Loucy (cell line): ENCODE data around the gene BCKDK.

Experiments
- H2AFZ ChIP-seq: fragments of 200-600 bp; sonication (generic); 2 replicates; pipeline ENCODE4 v1.6.0; 2016; ENCODE audit warnings: antibody characterized with exemption, mild to moderate bottlenecking, low read length, moderate library complexity
- H3F3A ChIP-seq: fragments of 200-600 bp; 2 replicates; pipeline ENCODE4 v1.6.0; 2016; ENCODE audit warnings: antibody characterized with exemption, low read depth, mild to moderate bottlenecking
- H3K27me3 ChIP-seq: fragments of 200-600 bp; sonication (generic); 2 replicates; pipeline ENCODE4 v1.6.1; 2014; ENCODE audit warnings: low read length, mild to moderate bottlenecking; ENCODE audit not compliant: insufficient read depth, poor library complexity, severe bottlenecking
- H3K36me3 ChIP-seq: fragments of 200-600 bp; sonication (generic); 2 replicates; pipeline ENCODE4 v1.6.1; 2016; ENCODE audit warnings: low read length; ENCODE audit not compliant: insufficient read depth
- H3K4me1 ChIP-seq: fragments of 200-600 bp; sonication (generic); 2 replicates; pipeline ENCODE4 v1.5.1; 2014; ENCODE audit warnings: low read length, mild to moderate bottlenecking; ENCODE audit not compliant: insufficient read depth, poor library complexity, severe bottlenecking
- H3K4me2 ChIP-seq: fragments of 200-600 bp; sonication (generic); 2 replicates; pipeline ENCODE4 v1.6.0; 2014; ENCODE audit warnings: antibody characterized with exemption, low read length, low read depth, mild to moderate bottlenecking; ENCODE audit not compliant: poor library complexity, severe bottlenecking
- H3K4me3 ChIP-seq: fragments of 200-600 bp; sonication (generic); 2 replicates; pipeline ENCODE4 v1.5.1; 2014; ENCODE audit warnings: low read length, mild to moderate bottlenecking, mixed read lengths; ENCODE audit not compliant: poor library complexity, severe bottlenecking
- H3K79me2 ChIP-seq: fragments of 200-600 bp; sonication (generic); 2 replicates; pipeline ENCODE4 v1.6.1; 2014; ENCODE audit warnings: low read length; ENCODE audit not compliant: insufficient read depth
- H3K9ac ChIP-seq: fragments of 200-600 bp; sonication (generic); 2 replicates; pipeline ENCODE4 v1.6.0; 2014; ENCODE audit warnings: mild to moderate bottlenecking, low read depth, low read length, moderate library complexity; ENCODE audit not compliant: poor library complexity, severe bottlenecking
- H3K9me2 ChIP-seq: fragments of 200-600 bp; sonication (generic); replicated peaks from 2 replicates; pipeline ENCODE4 v1.6.1; 2016; ENCODE audit warnings: low read depth, low read length, mixed read lengths
- H3K9me3 ChIP-seq: fragments of 200-600 bp; sonication (generic); 2 replicates; pipeline ENCODE4 v1.6.1; 2014; ENCODE audit warnings: mild to moderate bottlenecking, antibody characterized with exemption, low read length, low read depth; ENCODE audit not compliant: insufficient read depth
- H4K20me1 ChIP-seq: fragments of 200-600 bp; sonication (generic); 2 replicates; pipeline ENCODE4 v1.6.0; 2014; ENCODE audit warnings: antibody characterized with exemption, low read length, mild to moderate bottlenecking; ENCODE audit not compliant: insufficient read depth, poor library complexity, severe bottlenecking
- EZH2phosphoT487 ChIP-seq: fragments of 200-600 bp; IDR thresholded peaks from 2 replicates; pipeline ENCODE4 v1.6.1; 2018; ENCODE audit warnings: antibody characterized with exemption, mild to moderate bottlenecking, moderate library complexity, borderline replicate concordance
- TF ChIP-seq, protein P1 (sequence below): fragments of 200-600 bp; sonication (generic); conservative IDR thresholded peaks from 2 replicates; pipeline ENCODE4 v1.5.1; 2014; ENCODE audit warnings: mild to moderate bottlenecking, antibody characterized with exemption, low read length

The BCKDK gene

DNA sequence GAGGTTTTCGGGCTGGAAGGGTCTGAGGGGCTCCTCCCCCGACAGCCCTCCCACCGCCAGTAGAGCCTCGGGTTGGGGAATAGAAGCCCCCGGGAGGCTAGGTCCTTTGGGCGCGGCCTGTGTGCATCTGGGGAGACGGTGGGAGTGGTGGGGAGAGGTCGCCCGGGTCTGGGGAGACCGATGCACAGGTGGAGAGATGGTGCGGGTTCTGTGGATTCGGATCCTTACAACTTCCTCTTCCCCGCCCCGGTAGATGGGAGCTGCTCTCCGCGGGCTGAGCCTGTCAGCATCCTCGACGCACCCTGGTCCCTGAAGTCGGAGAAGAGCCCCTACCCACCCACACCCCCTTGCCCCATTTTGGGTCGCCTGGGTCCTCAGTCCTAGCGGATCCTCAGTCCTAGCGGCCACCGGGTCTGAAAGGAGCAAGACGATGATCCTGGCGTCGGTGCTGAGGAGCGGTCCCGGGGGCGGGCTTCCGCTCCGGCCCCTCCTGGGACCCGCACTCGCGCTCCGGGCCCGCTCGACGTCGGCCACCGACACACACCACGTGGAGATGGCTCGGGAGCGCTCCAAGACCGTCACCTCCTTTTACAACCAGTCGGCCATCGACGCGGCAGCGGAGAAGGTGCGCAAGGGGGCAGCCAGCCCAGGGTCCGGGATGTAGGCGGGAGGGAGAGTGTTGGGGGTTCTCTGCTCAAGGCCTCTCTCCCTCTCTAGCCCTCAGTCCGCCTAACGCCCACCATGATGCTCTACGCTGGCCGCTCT, 790 bp downstream of the BCKDK start:
- H2AFZ ChIP-seq, result peak overlapping the region; percentile 91; the same call in 1 of the 2 replicates
- no peaks in the 10 kb centered on the region for H3K9me2 ChIP-seq
- peaks cover 29% of the 10 kb centered on the region for H3K79me2 ChIP-seq
- H3K27me3 ChIP-seq, result no peaks in the 10 kb centered on the region
- no peaks in the 10 kb centered on the region for H3K9me3 ChIP-seq
- peak overlapping the region; percentile 90 for H3K4me2 ChIP-seq
- H3F3A ChIP-seq, result peaks cover 10% of the 10 kb centered on the region; the same call in 1 of the 2 replicates
- TF ChIP-seq, protein P1, sequence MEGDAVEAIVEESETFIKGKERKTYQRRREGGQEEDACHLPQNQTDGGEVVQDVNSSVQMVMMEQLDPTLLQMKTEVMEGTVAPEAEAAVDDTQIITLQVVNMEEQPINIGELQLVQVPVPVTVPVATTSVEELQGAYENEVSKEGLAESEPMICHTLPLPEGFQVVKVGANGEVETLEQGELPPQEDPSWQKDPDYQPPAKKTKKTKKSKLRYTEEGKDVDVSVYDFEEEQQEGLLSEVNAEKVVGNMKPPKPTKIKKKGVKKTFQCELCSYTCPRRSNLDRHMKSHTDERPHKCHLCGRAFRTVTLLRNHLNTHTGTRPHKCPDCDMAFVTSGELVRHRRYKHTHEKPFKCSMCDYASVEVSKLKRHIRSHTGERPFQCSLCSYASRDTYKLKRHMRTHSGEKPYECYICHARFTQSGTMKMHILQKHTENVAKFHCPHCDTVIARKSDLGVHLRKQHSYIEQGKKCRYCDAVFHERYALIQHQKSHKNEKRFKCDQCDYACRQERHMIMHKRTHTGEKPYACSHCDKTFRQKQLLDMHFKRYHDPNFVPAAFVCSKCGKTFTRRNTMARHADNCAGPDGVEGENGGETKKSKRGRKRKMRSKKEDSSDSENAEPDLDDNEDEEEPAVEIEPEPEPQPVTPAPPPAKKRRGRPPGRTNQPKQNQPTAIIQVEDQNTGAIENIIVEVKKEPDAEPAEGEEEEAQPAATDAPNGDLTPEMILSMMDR, result no peak
- no peak for TF ChIP-seq EZH2phosphoT487
- peaks cover 14% of the 10 kb centered on the region for H3K4me1 ChIP-seq
- peak overlapping the region; percentile 79 for H3K4me3 ChIP-seq
- H4K20me1 ChIP-seq, result peaks cover 5% of the 10 kb centered on the region
- H3K36me3 ChIP-seq, result peaks cover 12% of the 10 kb centered on the region; the same call in 1 of the 2 replicates
- peak overlapping the region; percentile 95 for H3K9ac ChIP-seq

DNA sequence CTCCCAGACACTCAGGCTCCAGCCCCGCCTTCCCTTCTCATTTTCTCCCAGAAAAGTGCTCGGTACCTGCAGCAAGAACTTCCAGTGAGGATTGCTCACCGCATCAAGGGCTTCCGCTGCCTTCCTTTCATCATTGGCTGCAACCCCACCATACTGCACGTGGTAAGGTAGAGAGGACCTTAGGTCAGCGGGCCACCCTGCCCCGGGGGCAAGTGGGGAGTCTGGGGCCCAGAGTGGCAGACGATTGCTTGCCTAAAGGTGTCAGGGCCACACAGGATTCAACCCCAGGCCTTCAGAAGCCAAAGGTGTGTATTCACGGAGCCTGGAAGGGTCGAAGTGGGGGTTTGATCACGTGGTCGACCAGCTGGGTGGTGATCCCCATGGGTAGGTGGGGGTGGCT, 1.4 kb downstream of the BCKDK start:
- peak overlapping the region; percentile 79 for H3K4me3 ChIP-seq
- H3K4me1 ChIP-seq, result peaks cover 14% of the 10 kb centered on the region
- peaks cover 5% of the 10 kb centered on the region for H4K20me1 ChIP-seq

DNA sequence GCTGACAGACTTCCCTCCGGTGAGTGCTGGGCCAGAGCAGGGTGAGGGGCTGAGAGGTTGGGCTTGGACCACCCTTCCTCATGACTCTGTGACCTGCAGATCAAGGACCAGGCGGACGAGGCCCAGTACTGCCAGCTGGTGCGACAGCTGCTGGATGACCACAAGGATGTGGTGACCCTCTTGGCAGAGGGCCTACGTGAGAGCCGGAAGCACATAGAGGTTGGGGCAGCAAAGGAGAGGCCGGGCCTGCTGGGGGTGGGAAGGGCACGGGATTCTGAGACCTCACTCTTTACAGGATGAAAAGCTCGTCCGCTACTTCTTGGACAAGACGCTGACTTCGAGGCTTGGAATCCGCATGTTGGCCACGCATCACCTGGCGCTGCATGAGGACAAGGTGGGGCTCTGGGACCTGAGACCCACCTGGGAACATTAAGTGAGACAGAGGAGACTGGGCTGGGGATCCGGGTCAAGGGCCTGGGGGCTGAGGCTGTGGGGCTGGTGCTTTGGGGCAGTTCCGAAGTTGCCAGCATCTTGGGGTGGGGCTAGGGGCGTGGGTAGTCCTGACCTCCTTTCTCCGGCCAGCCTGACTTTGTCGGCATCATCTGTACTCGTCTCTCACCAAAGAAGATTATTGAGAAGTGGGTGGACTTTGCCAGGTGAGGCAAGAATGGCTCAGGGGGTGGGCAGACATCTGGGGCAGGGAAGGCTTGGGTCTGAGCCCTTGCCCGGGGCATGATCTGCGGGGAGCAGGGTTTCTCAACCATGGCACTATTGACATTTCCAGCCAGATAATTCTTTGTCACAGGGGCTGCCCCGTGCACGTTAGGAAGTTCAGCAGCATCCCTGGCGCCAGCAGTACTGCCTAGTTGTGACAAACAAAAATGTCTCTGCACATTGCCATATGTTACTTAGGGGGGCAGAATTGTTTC, 2.2 kb downstream of the BCKDK start:
- H2AFZ ChIP-seq, result no peak overlapping the region
- H3K27me3 ChIP-seq, result no peaks in the 10 kb centered on the region
- H3F3A ChIP-seq, result peaks cover 10% of the 10 kb centered on the region; the same call in 1 of the 2 replicates
- peaks cover 12% of the 10 kb centered on the region; the same call in 1 of the 2 replicates for H3K36me3 ChIP-seq
- TF ChIP-seq EZH2phosphoT487, result no peak
- TF ChIP-seq, protein P1, result no peak
- H3K4me1 ChIP-seq, result peaks cover 14% of the 10 kb centered on the region
- H4K20me1 ChIP-seq, result peaks cover 5% of the 10 kb centered on the region
- H3K9me3 ChIP-seq, result no peaks in the 10 kb centered on the region
- H3K4me3 ChIP-seq, result no peak overlapping the region
- peaks cover 29% of the 10 kb centered on the region for H3K79me2 ChIP-seq
- no peak overlapping the region for H3K4me2 ChIP-seq
- no peaks in the 10 kb centered on the region for H3K9me2 ChIP-seq
- H3K9ac ChIP-seq, result no peak overlapping the region

More for the DNA sequence above, 1.4 kb downstream of the BCKDK start:
- H3K9me2 ChIP-seq, result no peaks in the 10 kb centered on the region
- peaks cover 29% of the 10 kb centered on the region for H3K79me2 ChIP-seq
- H3K27me3 ChIP-seq, result no peaks in the 10 kb centered on the region
- H3K9me3 ChIP-seq, result no peaks in the 10 kb centered on the region
- H2AFZ ChIP-seq, result no peak overlapping the region
- H3K36me3 ChIP-seq, result peaks cover 12% of the 10 kb centered on the region; the same call in 1 of the 2 replicates
- peaks cover 10% of the 10 kb centered on the region; the same call in 1 of the 2 replicates for H3F3A ChIP-seq
- H3K9ac ChIP-seq, result peak overlapping the region; percentile 95
- peak overlapping the region; percentile 90 for H3K4me2 ChIP-seq
- no peak for TF ChIP-seq EZH2phosphoT487
- TF ChIP-seq, protein P1, result no peak
